ENCODE data around the gene CNTNAP2.

- TF ChIP-seq, protein P1, sequence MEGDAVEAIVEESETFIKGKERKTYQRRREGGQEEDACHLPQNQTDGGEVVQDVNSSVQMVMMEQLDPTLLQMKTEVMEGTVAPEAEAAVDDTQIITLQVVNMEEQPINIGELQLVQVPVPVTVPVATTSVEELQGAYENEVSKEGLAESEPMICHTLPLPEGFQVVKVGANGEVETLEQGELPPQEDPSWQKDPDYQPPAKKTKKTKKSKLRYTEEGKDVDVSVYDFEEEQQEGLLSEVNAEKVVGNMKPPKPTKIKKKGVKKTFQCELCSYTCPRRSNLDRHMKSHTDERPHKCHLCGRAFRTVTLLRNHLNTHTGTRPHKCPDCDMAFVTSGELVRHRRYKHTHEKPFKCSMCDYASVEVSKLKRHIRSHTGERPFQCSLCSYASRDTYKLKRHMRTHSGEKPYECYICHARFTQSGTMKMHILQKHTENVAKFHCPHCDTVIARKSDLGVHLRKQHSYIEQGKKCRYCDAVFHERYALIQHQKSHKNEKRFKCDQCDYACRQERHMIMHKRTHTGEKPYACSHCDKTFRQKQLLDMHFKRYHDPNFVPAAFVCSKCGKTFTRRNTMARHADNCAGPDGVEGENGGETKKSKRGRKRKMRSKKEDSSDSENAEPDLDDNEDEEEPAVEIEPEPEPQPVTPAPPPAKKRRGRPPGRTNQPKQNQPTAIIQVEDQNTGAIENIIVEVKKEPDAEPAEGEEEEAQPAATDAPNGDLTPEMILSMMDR (conservative IDR thresholded peaks at IDR 0.05; ENCODE audit: low read length) = no peak
- no peak for TF ChIP-seq EZH2phosphoT487 (IDR thresholded peaks at IDR 0.05; ENCODE audit: borderline replicate concordance, low read depth, low read length)
These were observed 2046.2 kb downstream of the CNTNAP2 start for GRCh38 chr7:148162808-148163207.
